Forelimb muscle (tissue), 1 donor: ENCODE data around the gene SMO. TPM values are rescaled to one million over a fixed set of nuclear protein-coding genes. Genes with fewer than 3 reads are reported as not detected.
"Not testable (repeated sequence)": the region's sequence is repeated elsewhere in the genome, so short reads cannot be mapped to it uniquely, and the experiment has no call there.

Source experiments
- DNase-seq: peaks from one replicate; pipeline ENCODE4 v3.0.0-alpha.2; 2013; ENCODE audit warnings: low read depth
- polyA plus RNA-seq: library from polyadenylated mRNA; unstranded; fragments of 120-200 nt; gene quantifications from one replicate; pipeline ENCODE4 v1.2.1, GENCODE V29; 2013; ENCODE audit not compliant: insufficient read length

Gene SMO
- polyA plus RNA-seq, 1 donor: 36.8 TPM

DNA sequence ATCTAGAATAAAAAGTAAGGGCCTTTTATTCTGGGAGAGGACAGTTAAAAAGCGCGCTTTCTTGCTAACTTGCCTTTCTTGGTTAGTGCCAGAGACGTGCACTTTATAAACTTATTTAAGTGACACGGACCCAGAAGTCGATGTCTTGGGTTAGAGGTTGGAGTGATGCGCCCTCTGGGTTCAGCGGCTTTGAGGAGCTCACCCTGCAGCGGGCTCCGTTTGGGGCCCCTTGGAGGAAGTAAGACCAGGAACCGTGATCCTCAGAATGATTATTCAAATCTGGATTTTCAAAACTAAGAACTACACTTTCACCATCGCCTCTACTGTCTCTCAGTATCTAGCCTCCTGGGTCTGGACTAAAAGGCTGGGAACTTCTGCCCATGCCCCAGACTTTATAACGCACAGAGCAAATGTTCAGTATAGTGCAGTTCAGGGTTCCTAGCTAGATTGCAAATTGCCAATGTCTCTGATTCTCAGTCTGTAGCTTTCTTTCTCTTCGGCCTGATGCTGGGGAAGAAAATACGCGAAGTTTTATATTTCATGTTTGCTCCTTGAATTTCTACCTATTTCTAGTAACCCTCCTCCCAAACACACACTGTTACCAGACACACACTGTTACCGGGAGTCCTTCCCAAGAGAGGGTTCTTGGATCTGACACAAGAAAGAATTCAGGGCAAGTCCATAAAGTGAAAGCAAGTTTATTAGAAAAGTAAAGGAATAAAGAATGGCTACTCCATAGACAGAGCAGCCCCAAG lies 18.6 kb upstream of the SMO start:
- no peak for DNase-seq

DNA sequence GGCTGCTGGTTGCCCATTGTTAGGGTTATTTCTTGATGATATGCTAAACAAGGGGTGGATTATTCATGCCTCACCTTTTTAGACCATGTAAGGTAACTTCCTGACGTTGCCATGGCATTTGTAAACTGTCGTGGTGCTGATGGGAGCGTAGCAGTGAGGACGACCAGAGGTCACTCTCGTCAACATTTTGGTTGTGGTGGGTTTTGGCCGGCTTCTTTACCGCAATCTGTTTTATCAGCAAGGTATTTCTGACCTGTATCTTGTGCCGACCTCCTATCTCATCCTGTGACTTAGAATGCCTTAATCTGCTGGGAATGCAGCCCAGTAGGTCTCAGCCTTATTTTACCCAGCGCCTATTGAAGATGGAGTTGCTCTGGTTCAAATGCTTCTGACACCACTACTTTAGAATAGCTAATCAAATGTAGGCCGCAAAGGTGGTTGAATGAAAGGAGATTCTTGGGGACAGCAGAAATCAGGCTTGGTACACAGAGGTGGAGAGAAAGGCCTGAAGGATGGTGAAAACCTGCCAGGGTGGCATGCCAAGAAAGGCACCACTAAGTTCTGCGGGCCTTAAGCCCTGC lies 17.9 kb upstream of the SMO start:
- DNase-seq: no peak

DNA sequence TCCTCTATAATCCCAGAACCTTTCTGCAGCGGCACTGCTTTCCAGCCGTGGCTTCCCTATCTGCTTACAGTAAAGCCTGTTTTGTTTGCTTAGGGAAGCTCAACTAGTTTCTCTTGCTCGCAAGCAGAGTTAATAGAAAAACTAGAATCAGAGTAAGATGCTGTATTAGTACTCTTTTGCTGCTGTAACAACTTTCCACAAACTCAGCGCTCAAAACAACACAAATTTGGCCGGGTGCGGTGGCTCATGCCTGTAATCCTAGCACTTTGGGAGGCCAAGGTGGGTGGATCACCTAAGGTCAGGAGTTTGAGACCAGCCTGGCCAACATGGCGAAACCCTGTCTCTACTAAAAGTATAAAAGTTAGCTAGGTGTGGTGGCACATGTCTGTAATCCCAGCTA lies 14.6 kb upstream of the SMO start:
- not testable (repeated sequence) for DNase-seq

DNA sequence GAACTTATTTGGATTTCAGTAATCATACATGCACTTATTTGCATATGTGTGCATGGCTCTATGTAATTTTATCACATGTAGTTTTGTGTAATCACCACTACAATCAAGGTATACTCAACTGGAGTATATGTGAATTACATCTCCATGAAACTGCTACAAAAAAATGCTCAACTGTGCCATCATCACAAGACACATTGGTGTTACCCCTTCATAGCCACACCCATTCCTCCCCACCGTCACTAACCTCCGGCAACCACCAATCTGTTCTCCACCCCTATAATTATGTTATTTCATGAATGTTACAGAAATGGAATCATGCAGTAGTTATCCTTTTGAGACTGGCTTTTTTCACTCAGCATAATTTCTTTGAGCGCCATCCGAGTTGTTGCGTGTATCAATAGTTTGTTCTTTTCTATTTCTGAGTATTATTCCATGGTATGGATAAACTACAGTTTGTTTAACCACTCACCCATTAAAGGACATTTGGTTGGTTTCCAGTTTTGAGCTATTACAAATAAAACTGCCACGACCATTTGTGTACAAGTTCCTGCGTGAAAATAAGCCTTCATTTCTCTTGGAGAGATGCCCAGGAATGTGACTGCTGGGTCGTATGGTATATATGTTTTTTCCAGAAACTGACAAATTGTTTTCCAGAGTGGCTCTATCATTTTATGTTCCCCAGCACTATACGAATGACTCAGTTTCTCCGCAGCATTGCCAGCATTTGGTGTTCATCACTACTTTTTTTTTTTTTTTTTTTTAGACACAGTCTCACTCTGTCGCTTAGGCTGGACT lies 11.3 kb upstream of the SMO start:
- DNase-seq: no peak

DNA sequence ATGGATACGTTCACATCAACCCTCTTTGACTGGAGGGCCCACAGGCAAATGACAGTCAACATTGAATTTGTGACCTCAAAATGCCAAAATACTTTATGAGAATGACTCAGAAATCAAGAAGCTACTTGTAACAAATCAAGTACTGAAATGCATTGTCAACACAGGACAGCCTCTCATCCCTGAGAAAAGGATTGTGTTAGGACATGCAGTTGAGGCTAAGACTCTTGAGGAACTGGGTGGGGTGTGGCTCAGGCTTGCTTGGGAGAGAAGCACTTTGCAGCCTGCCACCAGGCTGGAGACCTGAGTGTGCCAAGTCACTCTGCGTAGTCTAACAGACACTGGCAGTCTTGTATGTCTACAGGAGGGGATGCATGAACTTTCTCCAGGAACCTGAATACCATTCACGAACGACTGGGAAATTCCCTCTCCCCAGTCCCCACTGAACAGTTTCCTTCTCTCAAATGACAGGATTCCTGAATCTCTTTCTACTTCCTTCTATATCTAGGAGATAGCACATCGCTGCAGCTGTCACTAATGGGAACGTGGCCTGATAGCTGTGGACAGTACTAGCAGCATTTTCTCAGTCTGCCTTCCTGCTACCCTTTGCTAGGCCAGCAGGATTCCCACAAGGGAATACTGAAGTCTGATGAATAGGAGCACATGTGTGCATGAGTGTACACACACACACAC lies 3.3 kb upstream of the SMO start:
- no peak for DNase-seq

DNA sequence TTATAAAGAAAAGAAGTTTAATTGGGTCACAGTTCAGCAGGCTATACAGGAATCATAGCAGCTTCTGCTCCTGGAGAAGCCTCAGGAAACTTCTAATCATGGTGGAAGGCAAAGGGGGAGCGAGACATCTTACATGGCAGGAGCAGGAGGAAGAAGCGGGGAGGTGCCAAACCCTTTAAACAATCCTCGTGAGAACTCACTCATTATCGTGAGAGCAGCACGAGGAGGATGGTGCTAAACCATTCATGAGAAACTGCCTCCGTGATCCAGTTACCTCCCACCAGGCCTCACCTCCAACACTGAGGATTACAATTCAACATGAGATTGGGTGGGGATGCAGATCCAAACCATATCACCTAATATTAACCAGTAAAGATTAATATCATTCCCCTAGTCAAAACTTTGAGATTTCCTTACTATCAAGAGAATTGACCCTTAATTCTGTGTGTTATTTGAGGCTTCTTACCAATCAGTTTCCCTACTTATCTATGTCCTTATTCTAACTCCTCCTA lies 1.6 kb upstream of the SMO start:
- no peak for DNase-seq

DNA sequence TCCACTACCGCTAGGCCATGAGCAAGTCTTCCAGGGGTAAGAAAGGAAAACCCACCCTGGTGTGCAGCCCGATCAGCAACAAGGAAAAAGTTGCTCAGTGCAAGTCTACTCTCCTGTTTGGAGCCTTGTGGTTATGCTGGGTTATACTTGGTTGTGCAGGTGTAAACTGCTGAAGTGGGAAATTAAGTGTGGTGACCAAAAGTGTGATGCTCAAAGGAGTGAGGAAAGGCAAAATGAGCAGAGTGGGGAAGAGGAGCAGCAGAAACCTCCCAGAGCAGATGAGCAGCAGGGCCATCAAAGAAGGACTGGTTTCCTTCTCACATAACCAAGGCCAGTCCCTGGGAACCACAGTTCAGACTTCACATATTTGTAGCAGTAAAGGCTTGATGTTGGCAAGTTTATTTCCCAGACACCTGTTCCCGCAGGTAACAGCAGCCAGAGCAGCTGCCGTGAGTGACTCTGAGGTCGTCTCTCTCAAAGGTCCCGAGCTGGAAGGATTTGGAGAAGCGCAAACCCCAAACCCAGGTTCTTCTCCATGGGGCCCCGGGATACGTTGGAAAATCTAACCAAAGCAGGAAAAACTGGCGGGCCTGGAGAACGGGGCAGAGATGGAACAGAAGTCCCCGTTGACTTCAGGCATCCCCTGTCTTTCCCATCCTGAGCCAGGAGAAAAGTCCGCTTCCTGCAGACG lies 607 bp upstream of the SMO start:
- no peak for DNase-seq

DNA sequence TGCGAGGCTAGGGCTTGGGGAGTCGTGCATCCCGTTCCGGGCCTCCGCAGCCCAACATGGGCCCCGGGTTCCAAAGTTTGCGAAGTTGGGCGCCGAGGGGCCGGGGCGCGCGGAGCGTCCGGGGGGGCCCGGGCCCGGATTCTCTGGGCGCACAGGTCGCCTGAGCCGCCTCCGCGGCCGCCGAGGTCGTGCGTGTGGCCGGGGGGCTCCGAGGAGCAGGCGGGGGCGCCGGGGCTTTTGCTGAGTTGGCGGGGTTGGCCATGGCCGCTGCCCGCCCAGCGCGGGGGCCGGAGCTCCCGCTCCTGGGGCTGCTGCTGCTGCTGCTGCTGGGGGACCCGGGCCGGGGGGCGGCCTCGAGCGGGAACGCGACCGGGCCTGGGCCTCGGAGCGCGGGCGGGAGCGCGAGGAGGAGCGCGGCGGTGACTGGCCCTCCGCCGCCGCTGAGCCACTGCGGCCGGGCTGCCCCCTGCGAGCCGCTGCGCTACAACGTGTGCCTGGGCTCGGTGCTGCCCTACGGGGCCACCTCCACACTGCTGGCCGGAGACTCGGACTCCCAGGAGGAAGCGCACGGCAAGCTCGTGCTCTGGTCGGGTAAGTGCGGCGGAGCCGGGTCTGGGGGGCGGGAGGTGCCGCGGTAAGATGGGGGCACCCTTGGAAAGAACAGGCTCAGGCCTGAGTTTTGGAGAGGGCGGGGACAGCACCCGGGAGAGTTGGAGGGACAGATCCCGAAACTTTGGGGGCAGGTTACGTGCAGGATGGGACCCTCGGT lies 643 bp downstream of the SMO start:
- no peak for DNase-seq

DNA sequence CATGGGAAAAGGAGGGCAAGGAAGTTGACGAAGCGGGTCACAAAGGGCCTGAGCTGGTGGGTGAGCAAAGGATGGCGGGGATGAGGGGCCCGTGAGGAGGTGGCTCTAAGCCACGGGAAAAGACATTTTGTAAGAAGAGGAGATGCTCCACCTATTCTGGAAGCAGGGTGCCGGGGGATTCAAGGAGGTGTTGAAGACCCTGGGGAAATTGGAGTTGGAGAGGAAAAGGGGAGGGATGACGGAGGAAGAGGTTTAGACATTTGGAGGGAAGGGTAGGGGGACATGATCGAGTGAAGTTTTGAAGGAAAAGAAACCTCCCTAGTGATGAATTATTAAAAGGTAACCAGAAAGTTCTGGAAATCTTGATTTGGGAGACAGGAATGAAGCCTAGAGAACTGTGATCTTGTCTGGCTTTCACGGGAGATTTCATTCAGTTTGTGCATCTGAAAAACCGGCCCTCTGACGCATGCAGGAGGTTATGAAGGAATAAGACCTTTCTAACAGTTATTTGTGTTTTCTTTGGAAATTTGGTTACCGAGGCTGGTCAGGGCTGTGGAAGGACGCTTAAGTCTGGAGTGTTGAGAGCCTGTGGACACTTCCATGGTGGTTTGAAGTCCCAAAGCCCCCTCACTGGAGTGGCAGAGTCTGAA lies 1.4 kb downstream of the SMO start:
- no peak for DNase-seq

DNA sequence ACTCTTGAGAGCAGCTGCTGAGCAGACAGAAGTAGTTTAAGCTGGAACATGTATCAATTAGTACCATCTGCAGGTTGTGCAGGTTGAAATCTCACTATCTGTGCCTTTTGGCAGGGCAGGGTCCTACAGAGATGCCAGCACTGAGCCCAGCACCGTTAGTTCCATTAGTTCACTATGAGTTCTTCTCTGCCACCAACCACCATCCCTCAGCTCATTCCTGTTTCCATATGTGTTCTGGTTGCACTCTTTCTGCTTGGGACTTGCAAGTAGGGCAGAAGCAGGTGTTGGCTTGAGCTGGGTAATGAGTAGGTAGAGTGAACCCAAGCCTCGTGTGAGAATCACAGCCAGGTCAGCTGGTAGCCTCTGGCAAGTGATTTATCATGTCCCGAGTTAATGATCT lies 2.8 kb downstream of the SMO start:
- no peak for DNase-seq

DNA sequence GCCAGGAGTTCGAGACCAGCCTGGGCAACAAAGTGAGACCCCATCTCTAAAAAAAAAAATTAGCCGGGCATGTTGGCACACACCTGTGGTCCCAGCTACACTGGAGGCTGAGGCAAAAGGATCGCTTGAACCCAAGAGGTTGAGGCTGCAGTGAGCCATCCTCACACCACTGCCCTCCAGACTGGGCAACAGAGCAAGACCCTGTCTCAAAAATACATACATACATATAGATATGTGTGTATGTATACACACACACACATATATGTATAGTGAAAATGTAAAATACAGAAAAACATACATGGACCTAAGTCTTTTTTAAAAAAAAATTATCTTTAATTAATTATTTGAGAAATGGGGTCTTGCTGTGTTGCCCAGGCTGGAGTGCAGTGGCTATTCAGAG lies 5.5 kb downstream of the SMO start:
- DNase-seq: no peak

DNA sequence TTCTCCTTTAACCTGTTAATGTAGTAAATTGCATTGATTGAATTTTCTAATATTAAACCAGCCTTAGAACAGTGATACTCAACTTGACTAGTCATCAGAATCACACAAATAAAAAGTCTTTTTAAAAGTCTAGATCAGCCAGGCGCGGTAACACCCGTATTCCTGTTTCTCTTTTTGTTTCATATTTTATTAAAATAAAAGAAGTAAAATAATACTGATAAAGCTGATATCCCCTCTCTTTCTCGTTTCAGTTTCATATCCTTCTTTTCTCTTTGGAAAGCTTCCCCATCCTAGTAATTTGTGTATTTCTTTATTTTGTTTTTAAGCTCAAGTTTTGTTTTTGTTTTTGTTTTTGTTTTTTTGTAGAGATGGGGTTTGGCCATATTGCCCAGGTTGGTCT lies 9.3 kb downstream of the SMO start:
- DNase-seq: no peak

DNA sequence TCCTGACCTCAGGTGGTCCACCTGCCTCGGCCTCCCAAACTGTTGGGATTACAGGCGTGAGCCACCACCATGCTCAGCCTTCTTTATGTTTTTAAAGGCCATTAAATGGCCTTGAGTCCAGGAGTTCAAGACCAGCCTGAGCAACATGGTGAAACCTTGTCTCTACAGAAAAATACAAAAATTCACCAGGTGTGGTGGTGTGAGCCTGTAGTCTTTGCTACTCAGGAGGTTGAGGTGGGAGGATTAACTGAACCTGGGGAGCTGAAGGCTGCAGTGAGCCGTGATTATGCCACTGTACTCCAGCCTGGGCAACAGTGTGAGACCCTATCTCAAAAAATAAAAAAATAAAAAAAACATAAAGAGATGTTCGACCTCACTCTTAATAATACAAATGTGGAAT lies 11.0 kb downstream of the SMO start:
- DNase-seq: no peak

DNA sequence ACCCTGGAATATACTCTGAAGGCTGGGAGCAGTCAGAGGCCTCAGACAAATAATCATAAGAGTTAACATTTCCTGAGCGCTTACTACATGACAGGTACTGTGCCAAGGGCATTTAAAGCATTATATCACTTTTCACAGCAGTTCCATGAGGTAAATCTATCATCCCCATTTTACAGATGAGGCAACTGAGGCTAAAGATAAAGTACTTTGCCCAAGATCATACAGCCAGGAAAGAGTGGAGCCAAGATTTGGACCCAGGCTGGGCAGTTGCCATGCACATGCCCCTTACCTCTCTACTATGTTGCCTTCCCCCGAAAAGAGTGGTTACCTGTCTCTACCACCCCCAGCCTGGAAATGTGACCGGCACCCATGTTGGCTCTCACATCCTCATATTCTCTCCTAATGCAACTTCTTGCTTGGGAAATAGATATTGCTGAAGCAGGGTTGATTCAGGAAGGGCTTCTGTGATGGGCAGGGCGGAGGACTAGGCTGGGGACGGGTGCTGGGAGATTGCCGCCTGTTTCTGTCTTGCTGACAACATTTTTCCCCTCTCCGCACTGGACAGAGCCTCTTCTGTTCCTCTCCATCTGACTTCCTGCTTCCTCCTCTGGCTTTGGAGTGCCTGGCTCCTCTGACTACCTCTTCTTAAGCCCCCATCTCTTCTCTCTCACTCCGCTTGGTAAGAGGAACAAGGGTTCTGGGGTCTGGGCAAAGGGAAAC lies 13.8 kb downstream of the SMO start:
- DNase-seq: no peak

DNA sequence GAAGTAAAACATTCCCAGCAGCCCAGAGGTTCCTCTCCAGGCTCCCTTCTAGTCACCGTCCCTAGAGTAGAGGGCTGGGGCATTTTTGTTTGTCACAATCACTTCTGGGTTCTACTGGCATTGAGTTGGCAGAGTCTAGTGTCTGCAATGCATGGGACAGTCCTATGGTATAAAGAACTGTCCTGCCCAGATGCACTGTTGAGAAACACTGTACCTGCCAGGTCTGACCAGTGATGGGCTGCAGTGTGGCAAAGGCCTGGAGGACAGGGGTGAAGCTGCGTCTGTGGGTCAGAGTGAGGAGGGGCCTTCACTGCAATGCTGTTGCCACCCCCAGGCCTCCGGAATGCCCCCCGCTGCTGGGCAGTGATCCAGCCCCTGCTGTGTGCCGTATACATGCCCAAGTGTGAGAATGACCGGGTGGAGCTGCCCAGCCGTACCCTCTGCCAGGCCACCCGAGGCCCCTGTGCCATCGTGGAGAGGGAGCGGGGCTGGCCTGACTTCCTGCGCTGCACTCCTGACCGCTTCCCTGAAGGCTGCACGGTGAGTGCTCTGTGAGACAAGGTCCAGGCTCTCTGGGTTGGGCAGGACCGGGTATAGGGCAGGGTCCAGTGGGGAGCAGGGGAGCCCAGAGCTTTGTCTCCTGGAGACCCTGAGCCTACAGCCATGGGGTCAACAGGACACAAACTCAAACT lies 14.8 kb downstream of the SMO start:
- DNase-seq: no peak

DNA sequence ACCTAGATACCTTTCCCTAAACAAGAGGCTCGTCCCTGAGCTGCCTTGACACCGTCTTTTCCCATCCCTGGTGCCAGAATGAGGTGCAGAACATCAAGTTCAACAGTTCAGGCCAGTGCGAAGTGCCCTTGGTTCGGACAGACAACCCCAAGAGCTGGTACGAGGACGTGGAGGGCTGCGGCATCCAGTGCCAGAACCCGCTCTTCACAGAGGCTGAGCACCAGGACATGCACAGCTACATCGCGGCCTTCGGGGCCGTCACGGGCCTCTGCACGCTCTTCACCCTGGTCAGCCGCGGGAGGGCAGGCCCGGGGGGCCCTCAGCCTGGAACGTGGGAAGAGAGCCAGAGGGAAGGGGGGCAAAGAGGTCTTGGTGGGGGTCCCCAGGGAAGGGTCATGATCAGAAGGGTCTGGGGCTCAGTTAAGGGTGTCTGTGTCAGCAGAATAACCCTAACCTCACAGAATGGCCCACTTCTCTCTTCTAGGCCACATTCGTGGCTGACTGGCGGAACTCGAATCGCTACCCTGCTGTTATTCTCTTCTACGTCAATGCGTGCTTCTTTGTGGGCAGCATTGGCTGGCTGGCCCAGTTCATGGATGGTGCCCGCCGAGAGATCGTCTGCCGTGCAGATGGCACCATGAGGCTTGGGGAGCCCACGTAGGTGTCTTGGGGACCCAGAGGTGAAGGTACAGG lies 16.8 kb downstream of the SMO start:
- no peak for DNase-seq

DNA sequence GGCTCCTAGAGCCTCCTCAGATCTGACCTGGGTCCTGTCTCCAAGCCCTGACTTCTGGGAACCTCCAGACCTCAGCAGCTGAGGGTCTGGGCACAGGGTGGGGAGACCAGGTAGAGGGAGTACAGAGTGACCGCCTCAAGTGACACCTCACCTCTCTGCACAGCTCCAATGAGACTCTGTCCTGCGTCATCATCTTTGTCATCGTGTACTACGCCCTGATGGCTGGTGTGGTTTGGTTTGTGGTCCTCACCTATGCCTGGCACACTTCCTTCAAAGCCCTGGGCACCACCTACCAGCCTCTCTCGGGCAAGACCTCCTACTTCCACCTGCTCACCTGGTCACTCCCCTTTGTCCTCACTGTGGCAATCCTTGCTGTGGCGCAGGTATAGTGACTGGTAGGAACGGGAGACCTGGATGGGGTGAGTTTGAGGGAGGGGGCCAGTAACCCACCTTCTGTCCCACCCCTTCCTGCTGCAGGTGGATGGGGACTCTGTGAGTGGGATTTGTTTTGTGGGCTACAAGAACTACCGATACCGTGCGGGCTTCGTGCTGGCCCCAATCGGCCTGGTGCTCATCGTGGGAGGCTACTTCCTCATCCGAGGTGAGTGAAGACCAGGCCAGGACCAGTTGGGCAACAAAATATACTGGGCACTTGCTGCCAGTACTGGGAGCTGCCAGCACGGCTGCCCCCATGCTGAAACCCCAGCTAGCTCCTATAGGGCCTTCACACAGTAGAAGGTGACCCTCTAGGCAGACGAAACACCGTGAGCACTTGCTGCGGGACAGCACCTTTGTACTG lies 17.8 kb downstream of the SMO start:
- DNase-seq: no peak

DNA sequence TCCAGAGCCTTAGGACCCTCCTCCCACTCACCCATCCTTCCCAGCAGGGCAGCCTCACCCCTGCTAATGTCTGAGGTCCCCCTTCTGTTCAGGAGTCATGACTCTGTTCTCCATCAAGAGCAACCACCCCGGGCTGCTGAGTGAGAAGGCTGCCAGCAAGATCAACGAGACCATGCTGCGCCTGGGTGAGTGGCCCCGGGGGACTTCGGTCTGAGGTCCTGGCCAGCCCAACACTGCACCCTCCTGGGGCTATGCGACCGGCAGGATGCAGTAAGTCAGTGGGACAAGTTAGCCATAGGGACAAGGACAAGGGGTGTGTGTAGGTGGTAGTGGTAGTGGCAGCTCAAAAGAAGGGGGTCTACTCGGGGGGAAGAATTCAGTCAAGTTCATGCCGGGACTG lies 20.2 kb downstream of the SMO start:
- DNase-seq: no peak
